ENCODE measurements around the gene BCAR1. TPM values are rescaled to one million over a fixed set of nuclear protein-coding genes. Genes with fewer than 3 reads are reported as not detected.

The BCAR1 gene
- total and polyA plus RNA-seq, 2 experiments from 2014 or later: 37.9 to 140 TPM

DNA sequence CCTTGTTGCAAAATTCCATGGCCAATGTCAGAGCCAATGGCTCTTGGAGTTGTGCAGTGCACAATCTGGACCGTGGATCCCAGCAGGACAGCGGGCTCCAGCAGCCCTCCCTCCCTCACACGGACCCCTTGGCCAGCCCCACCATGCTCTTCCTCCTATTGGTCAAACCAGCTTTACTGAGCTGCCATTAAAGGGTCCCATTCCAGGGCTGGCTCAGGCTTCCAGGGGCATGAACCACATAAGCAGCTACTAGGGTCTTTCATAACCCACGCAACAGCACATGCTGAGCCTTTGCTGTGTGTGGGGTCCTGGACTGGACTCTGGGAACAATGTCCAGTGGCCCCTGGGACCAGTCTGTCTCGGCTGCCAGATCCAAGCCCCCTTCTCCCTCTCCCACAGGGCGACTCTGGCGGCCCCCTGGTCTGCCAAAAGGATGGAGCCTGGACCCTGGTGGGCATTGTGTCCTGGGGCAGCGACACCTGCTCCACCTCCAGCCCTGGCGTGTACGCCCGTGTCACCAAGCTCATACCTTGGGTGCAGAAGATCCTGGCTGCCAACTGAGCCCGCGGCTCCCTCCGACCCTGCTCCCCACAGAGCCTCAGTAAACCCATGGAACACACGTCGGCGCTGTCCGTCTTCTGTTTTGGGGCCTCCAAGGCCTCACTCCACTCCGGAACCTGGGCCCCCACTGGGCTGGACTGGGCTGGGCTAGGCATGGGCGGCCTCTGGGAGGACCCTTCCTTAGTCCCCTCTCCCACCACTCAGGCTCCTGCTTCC, 26.9 kb downstream of the BCAR1 start:
- H3F3A ChIP-seq (replicated peaks; ENCODE audit: low read depth): peaks cover 15% of the 10 kb centered on the region; the same call in 1 of the 2 replicates
- H3K4me1 Mint-ChIP-seq: peaks cover 5% of the 10 kb centered on the region; the same call in 2 of the 3 replicates
- TF ChIP-seq, protein P1, sequence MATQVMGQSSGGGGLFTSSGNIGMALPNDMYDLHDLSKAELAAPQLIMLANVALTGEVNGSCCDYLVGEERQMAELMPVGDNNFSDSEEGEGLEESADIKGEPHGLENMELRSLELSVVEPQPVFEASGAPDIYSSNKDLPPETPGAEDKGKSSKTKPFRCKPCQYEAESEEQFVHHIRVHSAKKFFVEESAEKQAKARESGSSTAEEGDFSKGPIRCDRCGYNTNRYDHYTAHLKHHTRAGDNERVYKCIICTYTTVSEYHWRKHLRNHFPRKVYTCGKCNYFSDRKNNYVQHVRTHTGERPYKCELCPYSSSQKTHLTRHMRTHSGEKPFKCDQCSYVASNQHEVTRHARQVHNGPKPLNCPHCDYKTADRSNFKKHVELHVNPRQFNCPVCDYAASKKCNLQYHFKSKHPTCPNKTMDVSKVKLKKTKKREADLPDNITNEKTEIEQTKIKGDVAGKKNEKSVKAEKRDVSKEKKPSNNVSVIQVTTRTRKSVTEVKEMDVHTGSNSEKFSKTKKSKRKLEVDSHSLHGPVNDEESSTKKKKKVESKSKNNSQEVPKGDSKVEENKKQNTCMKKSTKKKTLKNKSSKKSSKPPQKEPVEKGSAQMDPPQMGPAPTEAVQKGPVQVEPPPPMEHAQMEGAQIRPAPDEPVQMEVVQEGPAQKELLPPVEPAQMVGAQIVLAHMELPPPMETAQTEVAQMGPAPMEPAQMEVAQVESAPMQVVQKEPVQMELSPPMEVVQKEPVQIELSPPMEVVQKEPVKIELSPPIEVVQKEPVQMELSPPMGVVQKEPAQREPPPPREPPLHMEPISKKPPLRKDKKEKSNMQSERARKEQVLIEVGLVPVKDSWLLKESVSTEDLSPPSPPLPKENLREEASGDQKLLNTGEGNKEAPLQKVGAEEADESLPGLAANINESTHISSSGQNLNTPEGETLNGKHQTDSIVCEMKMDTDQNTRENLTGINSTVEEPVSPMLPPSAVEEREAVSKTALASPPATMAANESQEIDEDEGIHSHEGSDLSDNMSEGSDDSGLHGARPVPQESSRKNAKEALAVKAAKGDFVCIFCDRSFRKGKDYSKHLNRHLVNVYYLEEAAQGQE (IDR thresholded peaks at IDR 0.05; ENCODE audit: unreplicated experiment): no peak
- TF ChIP-seq, protein P2, sequence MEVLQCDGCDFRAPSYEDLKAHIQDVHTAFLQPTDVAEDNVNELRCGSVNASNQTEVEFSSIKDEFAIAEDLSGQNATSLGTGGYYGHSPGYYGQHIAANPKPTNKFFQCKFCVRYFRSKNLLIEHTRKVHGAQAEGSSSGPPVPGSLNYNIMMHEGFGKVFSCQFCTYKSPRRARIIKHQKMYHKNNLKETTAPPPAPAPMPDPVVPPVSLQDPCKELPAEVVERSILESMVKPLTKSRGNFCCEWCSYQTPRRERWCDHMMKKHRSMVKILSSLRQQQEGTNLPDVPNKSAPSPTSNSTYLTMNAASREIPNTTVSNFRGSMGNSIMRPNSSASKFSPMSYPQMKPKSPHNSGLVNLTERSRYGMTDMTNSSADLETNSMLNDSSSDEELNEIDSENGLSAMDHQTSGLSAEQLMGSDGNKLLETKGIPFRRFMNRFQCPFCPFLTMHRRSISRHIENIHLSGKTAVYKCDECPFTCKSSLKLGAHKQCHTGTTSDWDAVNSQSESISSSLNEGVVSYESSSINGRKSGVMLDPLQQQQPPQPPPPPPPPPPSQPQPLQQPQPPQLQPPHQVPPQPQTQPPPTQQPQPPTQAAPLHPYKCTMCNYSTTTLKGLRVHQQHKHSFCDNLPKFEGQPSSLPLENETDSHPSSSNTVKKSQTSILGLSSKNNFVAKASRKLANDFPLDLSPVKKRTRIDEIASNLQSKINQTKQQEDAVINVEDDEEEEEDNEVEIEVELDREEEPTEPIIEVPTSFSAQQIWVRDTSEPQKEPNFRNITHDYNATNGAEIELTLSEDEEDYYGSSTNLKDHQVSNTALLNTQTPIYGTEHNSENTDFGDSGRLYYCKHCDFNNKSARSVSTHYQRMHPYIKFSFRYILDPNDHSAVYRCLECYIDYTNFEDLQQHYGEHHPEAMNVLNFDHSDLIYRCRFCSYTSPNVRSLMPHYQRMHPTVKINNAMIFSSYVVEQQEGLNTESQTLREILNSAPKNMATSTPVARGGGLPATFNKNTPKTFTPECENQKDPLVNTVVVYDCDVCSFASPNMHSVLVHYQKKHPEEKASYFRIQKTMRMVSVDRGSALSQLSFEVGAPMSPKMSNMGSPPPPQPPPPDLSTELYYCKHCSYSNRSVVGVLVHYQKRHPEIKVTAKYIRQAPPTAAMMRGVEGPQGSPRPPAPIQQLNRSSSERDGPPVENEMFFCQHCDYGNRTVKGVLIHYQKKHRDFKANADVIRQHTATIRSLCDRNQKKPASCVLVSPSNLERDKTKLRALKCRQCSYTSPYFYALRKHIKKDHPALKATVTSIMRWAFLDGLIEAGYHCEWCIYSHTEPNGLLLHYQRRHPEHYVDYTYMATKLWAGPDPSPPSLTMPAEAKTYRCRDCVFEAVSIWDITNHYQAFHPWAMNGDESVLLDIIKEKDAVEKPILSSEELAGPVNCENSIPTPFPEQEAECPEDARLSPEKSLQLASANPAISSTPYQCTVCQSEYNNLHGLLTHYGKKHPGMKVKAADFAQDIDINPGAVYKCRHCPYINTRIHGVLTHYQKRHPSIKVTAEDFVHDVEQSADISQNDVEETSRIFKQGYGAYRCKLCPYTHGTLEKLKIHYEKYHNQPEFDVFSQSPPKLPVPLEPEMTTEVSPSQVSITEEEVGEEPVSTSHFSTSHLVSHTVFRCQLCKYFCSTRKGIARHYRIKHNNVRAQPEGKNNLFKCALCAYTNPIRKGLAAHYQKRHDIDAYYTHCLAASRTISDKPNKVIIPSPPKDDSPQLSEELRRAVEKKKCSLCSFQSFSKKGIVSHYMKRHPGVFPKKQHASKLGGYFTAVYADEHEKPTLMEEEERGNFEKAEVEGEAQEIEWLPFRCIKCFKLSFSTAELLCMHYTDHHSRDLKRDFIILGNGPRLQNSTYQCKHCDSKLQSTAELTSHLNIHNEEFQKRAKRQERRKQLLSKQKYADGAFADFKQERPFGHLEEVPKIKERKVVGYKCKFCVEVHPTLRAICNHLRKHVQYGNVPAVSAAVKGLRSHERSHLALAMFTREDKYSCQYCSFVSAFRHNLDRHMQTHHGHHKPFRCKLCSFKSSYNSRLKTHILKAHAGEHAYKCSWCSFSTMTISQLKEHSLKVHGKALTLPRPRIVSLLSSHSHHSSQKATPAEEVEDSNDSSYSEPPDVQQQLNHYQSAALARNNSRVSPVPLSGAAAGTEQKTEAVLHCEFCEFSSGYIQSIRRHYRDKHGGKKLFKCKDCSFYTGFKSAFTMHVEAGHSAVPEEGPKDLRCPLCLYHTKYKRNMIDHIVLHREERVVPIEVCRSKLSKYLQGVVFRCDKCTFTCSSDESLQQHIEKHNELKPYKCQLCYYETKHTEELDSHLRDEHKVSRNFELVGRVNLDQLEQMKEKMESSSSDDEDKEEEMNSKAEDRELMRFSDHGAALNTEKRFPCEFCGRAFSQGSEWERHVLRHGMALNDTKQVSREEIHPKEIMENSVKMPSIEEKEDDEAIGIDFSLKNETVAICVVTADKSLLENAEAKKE (CRISPR knock-in tag; IDR thresholded peaks at IDR 0.05): no peak
- TF ChIP-seq JUNB (IDR thresholded peaks at IDR 0.05; ENCODE audit: unreplicated experiment) (no peak), POLR2AphosphoS5 (IDR thresholded peaks at IDR 0.05; ENCODE audit: low read depth) (no peak), EZH2 (IDR thresholded peaks at IDR 0.05; ENCODE audit: low read depth, unreplicated experiment) (no peak), ZNF114 (CRISPR knock-in tag; IDR thresholded peaks at IDR 0.05) (no peak), NANOG (IDR thresholded peaks at IDR 0.05; ENCODE audit: borderline replicate concordance) (no peak), ZNF331 (CRISPR knock-in tag; IDR thresholded peaks at IDR 0.05; ENCODE audit: low read depth) (no peak), EZH2phosphoT487 (IDR thresholded peaks at IDR 0.05; ENCODE audit: unreplicated experiment) (no peak), STAT1 (IDR thresholded peaks at IDR 0.05; ENCODE audit: unreplicated experiment) (no peak), CREB1 (CRISPR knock-in tag; IDR thresholded peaks at IDR 0.05; ENCODE audit: low read depth) (no peak)
- TF ChIP-seq, protein P3, sequence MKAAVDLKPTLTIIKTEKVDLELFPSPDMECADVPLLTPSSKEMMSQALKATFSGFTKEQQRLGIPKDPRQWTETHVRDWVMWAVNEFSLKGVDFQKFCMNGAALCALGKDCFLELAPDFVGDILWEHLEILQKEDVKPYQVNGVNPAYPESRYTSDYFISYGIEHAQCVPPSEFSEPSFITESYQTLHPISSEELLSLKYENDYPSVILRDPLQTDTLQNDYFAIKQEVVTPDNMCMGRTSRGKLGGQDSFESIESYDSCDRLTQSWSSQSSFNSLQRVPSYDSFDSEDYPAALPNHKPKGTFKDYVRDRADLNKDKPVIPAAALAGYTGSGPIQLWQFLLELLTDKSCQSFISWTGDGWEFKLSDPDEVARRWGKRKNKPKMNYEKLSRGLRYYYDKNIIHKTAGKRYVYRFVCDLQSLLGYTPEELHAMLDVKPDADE (IDR thresholded peaks at IDR 0.05): no peak
- TF ChIP-seq, protein P4, sequence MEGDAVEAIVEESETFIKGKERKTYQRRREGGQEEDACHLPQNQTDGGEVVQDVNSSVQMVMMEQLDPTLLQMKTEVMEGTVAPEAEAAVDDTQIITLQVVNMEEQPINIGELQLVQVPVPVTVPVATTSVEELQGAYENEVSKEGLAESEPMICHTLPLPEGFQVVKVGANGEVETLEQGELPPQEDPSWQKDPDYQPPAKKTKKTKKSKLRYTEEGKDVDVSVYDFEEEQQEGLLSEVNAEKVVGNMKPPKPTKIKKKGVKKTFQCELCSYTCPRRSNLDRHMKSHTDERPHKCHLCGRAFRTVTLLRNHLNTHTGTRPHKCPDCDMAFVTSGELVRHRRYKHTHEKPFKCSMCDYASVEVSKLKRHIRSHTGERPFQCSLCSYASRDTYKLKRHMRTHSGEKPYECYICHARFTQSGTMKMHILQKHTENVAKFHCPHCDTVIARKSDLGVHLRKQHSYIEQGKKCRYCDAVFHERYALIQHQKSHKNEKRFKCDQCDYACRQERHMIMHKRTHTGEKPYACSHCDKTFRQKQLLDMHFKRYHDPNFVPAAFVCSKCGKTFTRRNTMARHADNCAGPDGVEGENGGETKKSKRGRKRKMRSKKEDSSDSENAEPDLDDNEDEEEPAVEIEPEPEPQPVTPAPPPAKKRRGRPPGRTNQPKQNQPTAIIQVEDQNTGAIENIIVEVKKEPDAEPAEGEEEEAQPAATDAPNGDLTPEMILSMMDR (conservative IDR thresholded peaks at IDR 0.05; ENCODE audit: low read depth in 2 of 2): no peak
- peak; percentile 4; the same call in 1 of the 3 replicates for ATAC-seq
- peak; percentile 1 for DNase-seq (ENCODE audit: low spot score)
- no peaks in the 10 kb centered on the region; the same call in 2 of the 3 replicates for H3K9me3 Mint-ChIP-seq
- H3K4me1 ChIP-seq (ENCODE audit: insufficient read depth): no peaks in the 10 kb centered on the region
- H3K79me2 ChIP-seq (replicated peaks; ENCODE audit: insufficient read depth): no peaks in the 10 kb centered on the region
- H2AFZ ChIP-seq: no peak overlapping the region
- no peaks in the 10 kb centered on the region for H3K9me2 ChIP-seq (ENCODE audit: insufficient read depth)
- no peak overlapping the region for H3K27ac ChIP-seq (ENCODE audit: low read depth)
- H3K4me3 Mint-ChIP-seq: no peak overlapping the region
- H3K36me3 Mint-ChIP-seq (ENCODE audit: low read depth): peaks cover 7% of the 10 kb centered on the region; the same call in 2 of the 3 replicates
- peak overlapping the region; percentile 77 for H3K27ac Mint-ChIP-seq
- H3K27me3 ChIP-seq (ENCODE audit: insufficient read depth): no peaks in the 10 kb centered on the region
- no peaks in the 10 kb centered on the region for H3K36me3 ChIP-seq (ENCODE audit: insufficient read depth)
- H4K20me1 ChIP-seq (replicated peaks; ENCODE audit: insufficient read depth): 0 out of 2 replicates have a peak, but pooled peaks cover 2% of the 10 kb centered on the region
- peaks cover 13% of the 10 kb centered on the region for H3K27me3 Mint-ChIP-seq (ENCODE audit: insufficient read depth, low read depth, poor library complexity)
- H3K4me2 ChIP-seq: no peak overlapping the region
- H3K4me3 ChIP-seq: no peak overlapping the region
